ENCODE results near the gene OTC.

OTC gene

GRCh38 chrX:38352362-38352761, at the start of gene OTC:
Gene OTC, plus strand, starts transcription at chrX:38352604. Its CDS starts 93 bp downstream, at chrX:38352697.
- no peak for DNase-seq

- DNase-seq: no peak
Observed at GRCh38 chrX:38304010-38304409, 48.4 kb upstream of the OTC start.

- DNase-seq: no peak
Observed at GRCh38 chrX:38305971-38306370, 46.4 kb upstream of the OTC start.

- DNase-seq: no peak
Observed at GRCh38 chrX:38311743-38312142, 40.7 kb upstream of the OTC start.

GRCh38 chrX:38312436-38312835, 40.0 kb upstream of the OTC start:
- DNase-seq: no peak

GRCh38 chrX:38313190-38313589, 39.2 kb upstream of the OTC start:
- DNase-seq: no peak

- no peak for DNase-seq
Observed at GRCh38 chrX:38315186-38315585, 37.2 kb upstream of the OTC start.

GRCh38 chrX:38318196-38318595, 34.2 kb upstream of the OTC start:
- DNase-seq: no peak

- no peak for DNase-seq
Observed at GRCh38 chrX:38318606-38319005, 33.8 kb upstream of the OTC start.

GRCh38 chrX:38320819-38321218, 31.6 kb upstream of the OTC start:
- DNase-seq: no peak

GRCh38 chrX:38326086-38326485, 26.3 kb upstream of the OTC start:
- DNase-seq: no peak

- peak; percentile 90 to 93 for DNase-seq
Observed at GRCh38 chrX:38327007-38327774, 25.2 kb upstream of the OTC start, which contains the start of gene RPGR. Gene RPGR, minus strand, starts transcription at chrX:38327509. Its CDS starts 142 bp downstream, at chrX:38327367.

GRCh38 chrX:38327775-38328081, 24.7 kb upstream of the OTC start:
- no peak for DNase-seq

- no peak for DNase-seq
Observed at GRCh38 chrX:38332505-38332904, 19.9 kb upstream of the OTC start.

GRCh38 chrX:38335382-38335781, 17.0 kb upstream of the OTC start:
- DNase-seq: no peak

- DNase-seq: no peak
Observed at GRCh38 chrX:38336538-38337240, 15.7 kb upstream of the OTC start.

GRCh38 chrX:38341442-38341841, 11.0 kb upstream of the OTC start:
- DNase-seq: no peak

GRCh38 chrX:38342853-38343778, 9.3 kb upstream of the OTC start:
- no peak for DNase-seq

GRCh38 chrX:38346150-38346549, 6.3 kb upstream of the OTC start:
- DNase-seq: no peak

GRCh38 chrX:38347136-38347535, 5.3 kb upstream of the OTC start:
- no peak for DNase-seq

GRCh38 chrX:38351346-38351745, 1.1 kb upstream of the OTC start:
- DNase-seq: no peak

GRCh38 chrX:38356401-38356800, 4.0 kb downstream of the OTC start:
- DNase-seq: no peak
